OCI-M2 (cell line): ENCODE measurements around the gene ELF4.

Experiments used
- DNase-seq: peaks from one replicate; lab custom pipeline; 2025; ENCODE audit not compliant: unreplicated experiment; lab: John Stamatoyannopoulos, UW

Gene ELF4

GRCh38 chrX:130110379-130111219 lies at the start of gene ELF4:
Gene ELF4 (minus strand): TSS chrX:130110497. CDS start chrX:130081330, 29,167 bp downstream.
- DNase-seq: no peak

DNA sequence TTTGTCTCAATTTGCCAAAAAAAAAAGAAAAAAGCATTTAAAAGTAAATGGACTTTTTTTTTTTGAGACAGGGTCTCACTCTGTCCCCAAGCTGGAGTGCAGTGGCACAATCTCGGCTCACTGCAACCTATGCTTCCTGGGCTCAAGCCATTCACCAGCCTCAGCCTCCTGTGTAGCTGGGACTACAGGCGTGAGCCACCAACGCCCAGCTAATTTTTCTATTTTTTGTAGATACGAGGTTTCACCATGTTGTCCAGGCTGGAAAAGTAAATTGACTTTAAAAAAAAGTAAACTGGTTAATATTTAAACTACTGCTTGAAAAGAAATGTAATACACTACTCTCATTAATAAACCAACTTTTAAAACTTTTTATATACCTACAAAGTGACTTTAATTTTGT lies 49.5 kb upstream of the ELF4 start:
- DNase-seq: no peak

DNA sequence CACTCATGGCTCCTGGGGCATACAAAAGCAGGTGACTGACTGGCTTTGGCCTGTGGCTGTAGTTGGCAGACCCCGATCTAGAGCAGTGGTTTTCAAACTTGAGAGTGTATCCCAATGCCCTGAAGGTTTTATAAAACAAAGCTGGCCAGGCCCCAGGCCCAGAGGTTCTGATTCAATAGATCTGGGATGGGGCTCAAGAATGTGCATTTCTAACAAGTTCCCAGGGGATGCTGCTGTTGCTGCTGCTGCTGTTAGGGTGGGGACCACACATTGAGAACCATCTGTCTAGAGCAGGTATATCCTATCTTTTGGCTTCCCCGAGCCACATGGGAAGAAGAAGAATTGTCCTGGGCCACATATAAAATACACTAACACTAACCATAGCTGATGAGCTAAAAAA lies 48.0 kb upstream of the ELF4 start:
- no peak for DNase-seq

DNA sequence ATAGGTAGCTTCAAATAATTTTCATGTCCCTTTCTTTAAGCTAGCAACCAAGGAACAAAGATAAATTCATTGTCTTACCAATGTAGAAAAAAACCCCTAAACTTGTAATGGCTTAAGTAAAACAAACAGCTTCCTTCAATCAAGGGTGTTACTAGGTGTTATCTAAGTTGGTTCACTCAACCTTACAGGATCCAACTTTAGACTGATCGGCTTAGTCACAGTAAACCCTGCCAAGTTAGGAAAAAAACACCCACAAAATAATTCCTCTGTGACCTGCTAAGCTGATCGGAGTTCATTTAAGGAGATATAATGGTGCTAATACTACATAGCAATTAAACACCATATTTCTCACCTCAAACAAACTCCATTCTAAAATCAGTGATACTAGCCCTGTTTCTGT lies 45.3 kb upstream of the ELF4 start:
- DNase-seq: no peak

DNA sequence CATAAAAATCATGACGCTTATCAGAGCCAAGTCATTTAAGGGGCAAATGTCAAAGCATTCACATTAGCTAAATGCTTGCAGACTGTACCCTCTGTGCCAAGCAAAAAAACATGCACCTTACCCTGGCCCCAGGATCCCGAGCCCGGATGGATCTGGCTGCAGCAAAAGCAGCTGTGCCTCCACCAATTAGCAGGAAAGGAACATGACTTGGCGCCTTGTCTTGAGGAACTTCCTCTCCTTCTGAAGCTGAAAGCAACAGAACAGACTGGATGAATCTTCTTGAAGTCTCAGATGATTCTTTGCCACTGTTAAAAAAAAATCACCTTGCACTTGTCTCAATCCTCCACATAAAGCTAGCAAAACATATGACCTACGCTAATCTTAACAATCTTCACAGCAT lies 37.3 kb upstream of the ELF4 start:
- no peak for DNase-seq

DNA sequence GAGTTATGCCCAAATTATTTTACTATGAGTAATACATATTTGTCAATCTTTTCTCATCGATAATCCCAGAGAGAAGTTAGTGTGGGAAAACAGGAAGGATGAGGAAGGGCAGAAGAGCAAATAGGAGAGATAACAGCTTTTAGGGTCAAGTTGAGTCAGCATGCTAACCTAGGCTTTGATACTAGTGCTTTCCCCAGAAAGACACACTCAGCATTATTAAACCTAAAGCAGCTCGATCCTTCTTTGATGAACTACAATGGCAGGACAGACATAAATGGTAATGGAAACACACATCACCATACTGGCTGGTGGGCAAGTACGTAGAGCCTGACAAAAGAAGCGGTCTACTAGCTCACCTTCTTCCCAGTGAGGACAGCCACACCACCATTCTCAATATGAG lies 34.8 kb upstream of the ELF4 start:
- no peak for DNase-seq

GRCh38 chrX:130144509-130144908 lies 34.2 kb upstream of the ELF4 start:
- DNase-seq: no peak

DNA sequence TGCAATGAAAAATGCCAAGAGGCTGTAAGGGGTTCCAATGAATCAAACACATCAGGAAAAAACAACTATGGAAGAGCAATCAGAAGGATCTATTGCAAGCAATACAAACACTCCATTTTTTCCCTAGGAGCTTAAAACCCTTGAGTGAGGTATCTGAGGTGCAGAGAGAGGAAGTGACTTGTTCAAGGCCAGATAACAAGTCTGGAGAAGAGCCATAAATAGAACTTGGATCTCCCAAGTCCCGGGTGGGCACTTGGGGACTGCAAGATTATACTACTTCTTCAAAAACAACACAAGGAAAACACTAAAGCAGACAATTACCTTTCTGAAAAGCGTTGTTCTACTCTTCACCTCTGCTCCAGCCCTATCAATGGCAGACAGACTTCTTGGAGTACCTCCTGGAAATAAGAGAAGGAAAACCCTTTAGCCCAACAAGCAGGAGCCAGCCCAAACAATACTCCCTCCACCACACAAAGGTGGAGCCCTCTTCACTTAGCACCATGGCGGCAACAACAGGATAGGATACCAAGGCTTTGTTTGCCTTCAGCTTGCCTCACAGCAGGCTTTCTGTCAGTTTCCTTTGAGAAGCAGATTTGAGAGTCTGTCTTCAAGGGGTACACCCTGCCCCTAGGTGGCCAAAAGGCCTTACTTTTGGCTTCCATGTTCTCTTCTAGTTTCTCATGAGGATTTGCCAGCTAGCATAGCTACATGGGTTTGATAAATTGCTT lies 29.3 kb upstream of the ELF4 start:
- DNase-seq: no peak

DNA sequence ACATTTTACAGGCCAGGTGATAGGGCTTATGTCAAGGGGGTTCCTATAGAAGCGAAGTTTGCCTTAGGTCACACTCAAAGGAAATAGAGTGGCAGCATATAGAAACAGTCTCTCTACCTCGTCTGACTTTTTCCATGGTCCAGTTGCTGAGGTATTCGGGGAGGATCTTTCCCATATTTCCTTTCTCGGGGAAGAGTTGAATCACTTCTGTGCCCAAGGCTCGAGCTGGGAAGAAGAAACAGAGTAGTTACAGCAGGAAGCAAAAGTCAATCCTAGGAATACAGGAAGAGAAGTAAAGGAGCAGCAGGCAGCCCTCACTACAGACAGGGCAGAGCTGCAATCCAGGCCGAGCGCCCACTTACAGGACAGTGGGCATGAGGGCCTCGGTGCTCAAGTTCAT lies 26.7 kb upstream of the ELF4 start:
- no peak for DNase-seq

- no peak for DNase-seq
Measured at GRCh38 chrX:130136496-130136895, 26.2 kb upstream of the ELF4 start.

- no peak for DNase-seq
Measured at GRCh38 chrX:130130990-130131389, 20.7 kb upstream of the ELF4 start.

DNA sequence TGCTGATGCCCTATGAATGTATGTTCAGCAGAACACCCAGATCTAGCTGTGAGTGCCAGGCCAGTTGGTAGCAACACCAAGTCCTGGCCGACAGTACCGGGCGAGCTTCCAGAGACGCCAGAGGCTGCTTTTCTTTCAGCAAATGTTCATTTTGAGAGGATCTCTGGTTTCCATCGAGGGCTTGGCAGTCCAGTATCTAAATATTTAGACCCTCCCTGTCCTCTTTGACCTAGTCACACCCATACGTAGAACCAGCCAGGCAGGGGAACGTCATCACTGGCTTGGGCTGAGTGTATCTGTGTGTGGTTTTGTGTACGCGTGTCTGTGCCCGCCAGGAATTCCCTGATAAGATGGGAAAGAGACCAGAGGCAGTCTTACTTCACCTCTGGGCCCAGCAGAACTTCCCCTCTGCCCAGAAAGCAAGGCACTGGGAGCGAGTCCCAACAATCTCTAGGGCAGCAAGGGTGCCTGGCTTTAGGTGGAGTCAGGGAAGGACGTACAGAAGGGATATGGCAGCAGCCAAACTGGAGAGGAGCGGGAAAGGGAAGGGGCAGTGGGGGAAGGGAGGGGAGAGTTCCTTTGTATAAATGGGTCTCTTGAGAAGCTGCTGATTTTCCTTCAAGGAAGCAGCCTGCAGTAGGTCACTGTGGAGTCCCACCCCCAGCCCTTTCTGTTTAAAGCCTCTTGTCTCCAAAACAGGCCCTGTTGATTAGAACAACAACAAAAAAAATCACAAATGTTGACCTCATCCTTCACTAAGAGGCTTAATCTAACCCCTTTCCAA lies 15.0 kb upstream of the ELF4 start:
- no peak for DNase-seq

DNA sequence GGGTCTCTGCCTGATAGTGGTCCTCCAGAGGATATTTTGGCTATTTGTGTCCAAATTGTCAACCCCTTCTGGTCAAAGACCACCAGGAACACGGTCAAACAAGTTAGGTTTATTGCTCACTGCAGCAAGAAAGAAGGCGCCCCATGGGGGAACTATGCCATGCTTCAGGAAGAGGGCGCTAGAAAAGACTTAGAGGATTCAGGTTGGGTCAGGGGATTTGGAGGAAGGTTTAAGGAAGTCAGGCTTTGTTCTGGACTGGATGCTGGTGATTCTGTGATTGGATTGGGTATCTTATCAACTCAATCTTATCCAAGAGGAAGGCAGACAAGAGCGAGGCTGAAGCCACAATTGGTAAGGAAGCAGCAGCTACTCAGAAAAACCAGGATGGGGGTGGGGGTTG lies 14.3 kb upstream of the ELF4 start:
- DNase-seq: no peak

DNA sequence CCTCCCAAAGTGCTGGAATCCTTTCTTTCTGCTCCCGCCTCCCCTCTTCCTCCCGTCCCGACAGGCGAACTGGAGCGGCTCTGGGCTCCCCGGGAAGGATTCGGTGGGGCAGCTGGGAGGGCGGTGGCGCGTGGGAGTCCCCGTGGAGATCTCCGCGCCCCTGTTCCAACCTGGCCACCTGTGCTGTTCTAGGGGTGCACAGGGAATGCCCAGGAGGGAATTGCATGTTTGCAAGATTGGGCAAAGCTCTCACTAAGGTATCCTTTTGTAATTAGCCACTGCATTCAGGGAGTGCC lies 11.2 kb upstream of the ELF4 start:
- no peak for DNase-seq

GRCh38 chrX:130120746-130121504 lies 10.6 kb upstream of the ELF4 start:
- no peak for DNase-seq

DNA sequence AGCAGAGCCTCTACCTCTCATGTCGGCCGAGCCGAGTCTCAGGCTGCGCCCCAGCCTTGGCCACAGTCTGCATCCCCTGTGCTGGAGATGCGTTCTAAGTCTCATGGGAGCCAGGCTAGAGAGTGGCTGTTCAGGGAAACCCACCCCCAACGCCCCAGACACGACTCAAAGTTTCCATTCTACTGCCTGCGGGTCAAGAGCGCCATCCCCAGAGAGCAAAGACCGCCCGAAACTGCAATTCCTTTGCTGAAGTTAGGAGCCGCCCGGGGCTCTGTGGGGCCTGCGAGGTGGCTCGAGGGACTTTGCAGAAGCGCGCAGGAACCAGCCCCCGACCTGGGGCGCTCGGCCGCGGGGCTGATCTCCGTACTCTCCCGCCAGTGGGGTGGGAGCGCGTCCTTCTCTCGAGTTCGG lies 10.0 kb upstream of the ELF4 start:
- no peak for DNase-seq

- DNase-seq: no peak
Measured at GRCh38 chrX:130119312-130119898, 9.1 kb upstream of the ELF4 start.

DNA sequence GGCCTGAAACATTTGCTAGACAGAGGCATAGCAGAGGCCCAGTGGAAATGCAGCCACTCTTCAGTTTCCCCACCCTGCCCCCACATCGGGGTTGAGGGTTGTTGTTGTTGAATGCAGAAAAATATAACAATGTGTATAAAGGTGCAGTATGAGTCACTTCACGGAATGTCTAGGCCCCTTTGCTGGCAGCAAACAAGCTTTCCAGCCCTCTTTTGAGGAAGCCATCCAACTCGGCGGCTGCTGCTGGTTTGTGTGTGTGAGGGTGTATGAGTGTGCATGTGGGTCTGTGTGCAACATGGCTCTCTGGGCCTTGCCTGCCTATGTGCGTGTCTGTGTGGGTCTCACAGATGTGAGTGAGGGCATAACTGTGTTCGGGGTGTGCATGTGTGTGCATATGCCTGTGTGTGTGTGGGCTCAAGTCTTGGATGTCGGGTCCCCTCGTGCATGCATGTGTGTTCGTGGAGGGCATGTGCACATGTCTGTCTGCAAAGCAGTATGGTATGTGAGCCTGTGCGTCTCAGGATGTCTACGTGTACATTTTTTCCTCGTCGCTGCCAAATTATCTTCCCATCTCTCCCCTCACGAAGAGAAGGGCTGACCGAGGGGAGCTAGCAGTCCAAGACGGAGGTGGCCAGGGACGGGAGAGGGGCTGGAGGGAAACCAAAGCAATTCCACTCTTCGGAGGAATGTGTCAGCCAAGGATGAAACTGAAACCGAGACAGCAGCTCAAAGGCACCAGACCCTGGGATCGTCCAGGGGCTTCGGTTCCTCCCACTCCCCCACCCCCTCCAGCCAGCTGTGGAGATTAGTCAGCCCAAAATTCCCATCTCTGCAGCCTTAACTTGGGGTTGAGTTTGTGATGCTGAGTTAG lies 8.4 kb upstream of the ELF4 start:
- DNase-seq: no peak

DNA sequence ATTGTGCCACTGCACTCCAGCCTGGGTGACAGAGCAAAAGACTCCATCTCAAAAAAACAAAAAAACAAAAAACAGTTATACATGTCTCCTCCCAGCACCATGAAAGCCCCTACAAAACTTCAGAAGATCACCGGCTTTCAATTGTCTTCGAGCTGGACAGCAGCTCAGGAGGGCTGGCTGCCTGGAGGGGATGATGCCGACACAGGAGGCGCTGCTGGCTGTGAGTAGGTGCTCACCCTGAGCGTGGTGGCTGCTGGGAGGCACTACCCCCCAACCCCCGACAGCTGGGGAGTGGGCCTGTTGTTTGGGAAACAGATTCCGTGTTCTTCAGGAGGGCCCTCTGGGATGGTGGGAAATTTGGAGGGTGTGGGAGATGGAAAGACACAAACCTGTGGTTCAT lies 6.9 kb upstream of the ELF4 start:
- no peak for DNase-seq
